HL-60 (cell line): ENCODE data around the gene PDXK.

ENCODE experiments used
- GABPA ChIP-seq: IDR thresholded peaks from 2 replicates; pipeline ENCODE4 v1.6.1; 2012; ENCODE audit warnings: low read depth
- POLR2AphosphoS5 ChIP-seq: IDR thresholded peaks from 2 replicates; pipeline ENCODE4 v1.6.1; 2012; ENCODE audit warnings: low read depth
- SPI1 ChIP-seq: IDR thresholded peaks from 2 replicates; pipeline ENCODE4 v1.6.1; 2012; ENCODE audit warnings: low read depth, mild to moderate bottlenecking, borderline replicate concordance
- TF ChIP-seq, protein P1 (sequence below): IDR thresholded peaks from one replicate; pipeline ENCODE4 v1.5.1; 2011; ENCODE audit warnings: low read length, control low read depth, inconsistent platforms; ENCODE audit not compliant: insufficient read depth
- TF ChIP-seq, protein P2 (sequence below): IDR thresholded peaks from 2 replicates; pipeline ENCODE4 v1.6.1; 2012; ENCODE audit warnings: low read depth; ENCODE audit not compliant: insufficient replicate concordance

DNA sequence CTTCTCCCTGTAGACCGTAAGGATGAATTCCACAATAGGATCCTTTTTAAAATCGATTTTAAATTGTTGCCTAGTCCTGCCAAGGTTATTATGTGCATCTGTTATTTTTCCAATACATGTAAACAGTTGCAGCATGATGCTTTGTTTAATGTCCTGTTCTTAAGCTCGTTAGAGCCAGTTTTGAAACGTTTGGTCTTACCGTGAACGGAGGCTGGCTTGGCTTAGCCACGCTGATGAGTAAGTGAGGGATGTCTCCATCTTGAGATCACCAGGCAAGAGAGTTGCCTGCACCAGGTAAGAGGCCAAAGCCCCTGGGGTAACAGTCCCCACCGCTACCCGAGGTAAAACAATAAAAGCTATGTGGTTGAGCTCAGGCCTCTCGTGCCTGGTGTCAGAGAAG is 39.9 kb downstream of the PDXK start:
- TF ChIP-seq, protein P1, sequence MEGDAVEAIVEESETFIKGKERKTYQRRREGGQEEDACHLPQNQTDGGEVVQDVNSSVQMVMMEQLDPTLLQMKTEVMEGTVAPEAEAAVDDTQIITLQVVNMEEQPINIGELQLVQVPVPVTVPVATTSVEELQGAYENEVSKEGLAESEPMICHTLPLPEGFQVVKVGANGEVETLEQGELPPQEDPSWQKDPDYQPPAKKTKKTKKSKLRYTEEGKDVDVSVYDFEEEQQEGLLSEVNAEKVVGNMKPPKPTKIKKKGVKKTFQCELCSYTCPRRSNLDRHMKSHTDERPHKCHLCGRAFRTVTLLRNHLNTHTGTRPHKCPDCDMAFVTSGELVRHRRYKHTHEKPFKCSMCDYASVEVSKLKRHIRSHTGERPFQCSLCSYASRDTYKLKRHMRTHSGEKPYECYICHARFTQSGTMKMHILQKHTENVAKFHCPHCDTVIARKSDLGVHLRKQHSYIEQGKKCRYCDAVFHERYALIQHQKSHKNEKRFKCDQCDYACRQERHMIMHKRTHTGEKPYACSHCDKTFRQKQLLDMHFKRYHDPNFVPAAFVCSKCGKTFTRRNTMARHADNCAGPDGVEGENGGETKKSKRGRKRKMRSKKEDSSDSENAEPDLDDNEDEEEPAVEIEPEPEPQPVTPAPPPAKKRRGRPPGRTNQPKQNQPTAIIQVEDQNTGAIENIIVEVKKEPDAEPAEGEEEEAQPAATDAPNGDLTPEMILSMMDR: no peak
- TF ChIP-seq, protein P2, sequence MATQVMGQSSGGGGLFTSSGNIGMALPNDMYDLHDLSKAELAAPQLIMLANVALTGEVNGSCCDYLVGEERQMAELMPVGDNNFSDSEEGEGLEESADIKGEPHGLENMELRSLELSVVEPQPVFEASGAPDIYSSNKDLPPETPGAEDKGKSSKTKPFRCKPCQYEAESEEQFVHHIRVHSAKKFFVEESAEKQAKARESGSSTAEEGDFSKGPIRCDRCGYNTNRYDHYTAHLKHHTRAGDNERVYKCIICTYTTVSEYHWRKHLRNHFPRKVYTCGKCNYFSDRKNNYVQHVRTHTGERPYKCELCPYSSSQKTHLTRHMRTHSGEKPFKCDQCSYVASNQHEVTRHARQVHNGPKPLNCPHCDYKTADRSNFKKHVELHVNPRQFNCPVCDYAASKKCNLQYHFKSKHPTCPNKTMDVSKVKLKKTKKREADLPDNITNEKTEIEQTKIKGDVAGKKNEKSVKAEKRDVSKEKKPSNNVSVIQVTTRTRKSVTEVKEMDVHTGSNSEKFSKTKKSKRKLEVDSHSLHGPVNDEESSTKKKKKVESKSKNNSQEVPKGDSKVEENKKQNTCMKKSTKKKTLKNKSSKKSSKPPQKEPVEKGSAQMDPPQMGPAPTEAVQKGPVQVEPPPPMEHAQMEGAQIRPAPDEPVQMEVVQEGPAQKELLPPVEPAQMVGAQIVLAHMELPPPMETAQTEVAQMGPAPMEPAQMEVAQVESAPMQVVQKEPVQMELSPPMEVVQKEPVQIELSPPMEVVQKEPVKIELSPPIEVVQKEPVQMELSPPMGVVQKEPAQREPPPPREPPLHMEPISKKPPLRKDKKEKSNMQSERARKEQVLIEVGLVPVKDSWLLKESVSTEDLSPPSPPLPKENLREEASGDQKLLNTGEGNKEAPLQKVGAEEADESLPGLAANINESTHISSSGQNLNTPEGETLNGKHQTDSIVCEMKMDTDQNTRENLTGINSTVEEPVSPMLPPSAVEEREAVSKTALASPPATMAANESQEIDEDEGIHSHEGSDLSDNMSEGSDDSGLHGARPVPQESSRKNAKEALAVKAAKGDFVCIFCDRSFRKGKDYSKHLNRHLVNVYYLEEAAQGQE: no peak
- TF ChIP-seq POLR2AphosphoS5 (no peak), GABPA (no peak), SPI1 (no peak)
